Ovary (tissue), 3 donors: ENCODE measurements around the gene RARS2.

Experiments
- CTCF ChIP-seq, 3 donors: fragments of 450-650 bp in 2 of 3; fragments of 200-600 bp in 1 of 3; IDR thresholded peaks; one replicate each; pipeline versions ENCODE4 v1.5.1 to v1.8.0; 2016 to 2022; ENCODE audit warnings: antibody characterized with exemption in 3 of 3, mild to moderate bottlenecking in 1 of 3
- EP300 ChIP-seq: sonication (generic); formaldehyde crosslinking; IDR thresholded peaks from one replicate; pipeline ENCODE4 v1.6.1; 2017; ENCODE audit warnings: antibody characterized with exemption
- POLR2A ChIP-seq: fragments of 450-650 bp; IDR thresholded peaks from one replicate; pipeline ENCODE4 v1.6.1; 2017; ENCODE audit warnings: antibody characterized with exemption, mild to moderate bottlenecking, moderate library complexity
- donor health status: DM: no; HTN: no; CAD: no.

- peak; percentile 22 to 59 (median 37) for TF ChIP-seq CTCF (IDR thresholded peaks at IDR 0.05)
- TF ChIP-seq POLR2A, result peak; percentile 36
- TF ChIP-seq EP300, result no peak
These were observed 117.0 kb downstream of the RARS2 start, which contains the start of gene SLC35A1 for GRCh38 chr6:87472525-87473418.
